SK-N-MC (cell line): ENCODE data around the gene TLN1.

Source experiments
- EZH2 ChIP-seq: fragments of 200-600 bp; sonication (generic); IDR thresholded peaks from one replicate; pipeline ENCODE4 v1.6.1; 2017; ENCODE audit warnings: antibody characterized with exemption
- POLR2AphosphoS5 ChIP-seq: IDR thresholded peaks from 2 replicates; pipeline ENCODE4 v1.6.1; 2012; ENCODE audit warnings: mild to moderate bottlenecking, low read depth, low read length, borderline replicate concordance

- TF ChIP-seq POLR2AphosphoS5 (no peak), EZH2 (no peak)
Observed at GRCh38 chr9:35656348-35656747, 75.6 kb downstream of the TLN1 start.
